HL-60 (cell line): Measurements from ENCODE around the gene CREB5.

Experiments
- DNase-seq, 2 experiments: peaks; one replicate each; pipeline ENCODE4 v3.0.0-alpha.2; 2010 to 2020; ENCODE audit warnings: low read depth in 1 of 2, low spot score in 1 of 2
- H3K27ac ChIP-seq: fragments of 250-450 bp; sonication (Bioruptor Pico); replicated peaks from 2 replicates; pipeline ENCODE4 v1.5.1; 2020; ENCODE audit warnings: mild to moderate bottlenecking, moderate library complexity
- H3K27me3 ChIP-seq: fragments of 250-450 bp; sonication (Bioruptor Pico); 2 replicates; pipeline ENCODE4 v1.5.1; 2021; ENCODE audit warnings: mild to moderate bottlenecking, moderate library complexity; ENCODE audit not compliant: insufficient read depth, poor library complexity, severe bottlenecking
- H3K4me3 ChIP-seq: replicated peaks from 2 replicates; pipeline ENCODE4 v1.5.1; 2011; ENCODE audit warnings: mild to moderate bottlenecking, control low read depth, low read length; ENCODE audit not compliant: insufficient read depth
- GABPA ChIP-seq: IDR thresholded peaks from 2 replicates; pipeline ENCODE4 v1.6.1; 2012; ENCODE audit warnings: low read depth
- POLR2AphosphoS5 ChIP-seq: IDR thresholded peaks from 2 replicates; pipeline ENCODE4 v1.6.1; 2012; ENCODE audit warnings: low read depth
- SPI1 ChIP-seq: IDR thresholded peaks from 2 replicates; pipeline ENCODE4 v1.6.1; 2012; ENCODE audit warnings: low read depth, mild to moderate bottlenecking, borderline replicate concordance
- TF ChIP-seq, protein P1 (sequence below): IDR thresholded peaks from one replicate; pipeline ENCODE4 v1.5.1; 2011; ENCODE audit warnings: low read length, control low read depth, inconsistent platforms; ENCODE audit not compliant: insufficient read depth
- TF ChIP-seq, protein P2 (sequence below): IDR thresholded peaks from 2 replicates; pipeline ENCODE4 v1.6.1; 2012; ENCODE audit warnings: low read depth; ENCODE audit not compliant: insufficient replicate concordance

CREB5 gene

DNA sequence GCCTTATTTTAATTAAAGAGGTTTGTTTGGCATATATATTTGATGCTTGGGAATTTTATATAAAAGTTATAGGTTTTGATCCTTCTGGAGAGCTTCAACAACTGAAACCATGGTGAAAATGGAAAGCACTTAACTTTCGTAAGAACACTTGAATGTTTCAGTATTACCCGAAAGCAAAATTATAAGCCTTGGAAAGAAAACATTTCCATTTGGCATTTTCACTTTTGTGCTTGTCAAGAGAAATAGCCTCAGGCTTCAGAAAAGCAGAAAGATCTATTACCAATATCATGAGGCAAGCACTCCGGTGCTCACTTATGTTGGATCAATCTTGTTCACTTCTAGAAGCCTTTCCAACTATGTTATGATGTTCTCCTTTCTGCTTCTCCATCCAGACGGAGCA is 289.9 kb downstream of the CREB5 start:
- DNase-seq: no peak
- Histone ChIP-seq H3K27me3 (no peaks in the 10 kb centered on the region), H3K4me3 (no peak overlapping the region), H3K27ac (no peak overlapping the region)
- TF ChIP-seq GABPA (no peak), SPI1 (no peak), POLR2AphosphoS5 (no peak)
- TF ChIP-seq, protein P1, sequence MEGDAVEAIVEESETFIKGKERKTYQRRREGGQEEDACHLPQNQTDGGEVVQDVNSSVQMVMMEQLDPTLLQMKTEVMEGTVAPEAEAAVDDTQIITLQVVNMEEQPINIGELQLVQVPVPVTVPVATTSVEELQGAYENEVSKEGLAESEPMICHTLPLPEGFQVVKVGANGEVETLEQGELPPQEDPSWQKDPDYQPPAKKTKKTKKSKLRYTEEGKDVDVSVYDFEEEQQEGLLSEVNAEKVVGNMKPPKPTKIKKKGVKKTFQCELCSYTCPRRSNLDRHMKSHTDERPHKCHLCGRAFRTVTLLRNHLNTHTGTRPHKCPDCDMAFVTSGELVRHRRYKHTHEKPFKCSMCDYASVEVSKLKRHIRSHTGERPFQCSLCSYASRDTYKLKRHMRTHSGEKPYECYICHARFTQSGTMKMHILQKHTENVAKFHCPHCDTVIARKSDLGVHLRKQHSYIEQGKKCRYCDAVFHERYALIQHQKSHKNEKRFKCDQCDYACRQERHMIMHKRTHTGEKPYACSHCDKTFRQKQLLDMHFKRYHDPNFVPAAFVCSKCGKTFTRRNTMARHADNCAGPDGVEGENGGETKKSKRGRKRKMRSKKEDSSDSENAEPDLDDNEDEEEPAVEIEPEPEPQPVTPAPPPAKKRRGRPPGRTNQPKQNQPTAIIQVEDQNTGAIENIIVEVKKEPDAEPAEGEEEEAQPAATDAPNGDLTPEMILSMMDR: no peak
- TF ChIP-seq, protein P2, sequence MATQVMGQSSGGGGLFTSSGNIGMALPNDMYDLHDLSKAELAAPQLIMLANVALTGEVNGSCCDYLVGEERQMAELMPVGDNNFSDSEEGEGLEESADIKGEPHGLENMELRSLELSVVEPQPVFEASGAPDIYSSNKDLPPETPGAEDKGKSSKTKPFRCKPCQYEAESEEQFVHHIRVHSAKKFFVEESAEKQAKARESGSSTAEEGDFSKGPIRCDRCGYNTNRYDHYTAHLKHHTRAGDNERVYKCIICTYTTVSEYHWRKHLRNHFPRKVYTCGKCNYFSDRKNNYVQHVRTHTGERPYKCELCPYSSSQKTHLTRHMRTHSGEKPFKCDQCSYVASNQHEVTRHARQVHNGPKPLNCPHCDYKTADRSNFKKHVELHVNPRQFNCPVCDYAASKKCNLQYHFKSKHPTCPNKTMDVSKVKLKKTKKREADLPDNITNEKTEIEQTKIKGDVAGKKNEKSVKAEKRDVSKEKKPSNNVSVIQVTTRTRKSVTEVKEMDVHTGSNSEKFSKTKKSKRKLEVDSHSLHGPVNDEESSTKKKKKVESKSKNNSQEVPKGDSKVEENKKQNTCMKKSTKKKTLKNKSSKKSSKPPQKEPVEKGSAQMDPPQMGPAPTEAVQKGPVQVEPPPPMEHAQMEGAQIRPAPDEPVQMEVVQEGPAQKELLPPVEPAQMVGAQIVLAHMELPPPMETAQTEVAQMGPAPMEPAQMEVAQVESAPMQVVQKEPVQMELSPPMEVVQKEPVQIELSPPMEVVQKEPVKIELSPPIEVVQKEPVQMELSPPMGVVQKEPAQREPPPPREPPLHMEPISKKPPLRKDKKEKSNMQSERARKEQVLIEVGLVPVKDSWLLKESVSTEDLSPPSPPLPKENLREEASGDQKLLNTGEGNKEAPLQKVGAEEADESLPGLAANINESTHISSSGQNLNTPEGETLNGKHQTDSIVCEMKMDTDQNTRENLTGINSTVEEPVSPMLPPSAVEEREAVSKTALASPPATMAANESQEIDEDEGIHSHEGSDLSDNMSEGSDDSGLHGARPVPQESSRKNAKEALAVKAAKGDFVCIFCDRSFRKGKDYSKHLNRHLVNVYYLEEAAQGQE: no peak

DNA sequence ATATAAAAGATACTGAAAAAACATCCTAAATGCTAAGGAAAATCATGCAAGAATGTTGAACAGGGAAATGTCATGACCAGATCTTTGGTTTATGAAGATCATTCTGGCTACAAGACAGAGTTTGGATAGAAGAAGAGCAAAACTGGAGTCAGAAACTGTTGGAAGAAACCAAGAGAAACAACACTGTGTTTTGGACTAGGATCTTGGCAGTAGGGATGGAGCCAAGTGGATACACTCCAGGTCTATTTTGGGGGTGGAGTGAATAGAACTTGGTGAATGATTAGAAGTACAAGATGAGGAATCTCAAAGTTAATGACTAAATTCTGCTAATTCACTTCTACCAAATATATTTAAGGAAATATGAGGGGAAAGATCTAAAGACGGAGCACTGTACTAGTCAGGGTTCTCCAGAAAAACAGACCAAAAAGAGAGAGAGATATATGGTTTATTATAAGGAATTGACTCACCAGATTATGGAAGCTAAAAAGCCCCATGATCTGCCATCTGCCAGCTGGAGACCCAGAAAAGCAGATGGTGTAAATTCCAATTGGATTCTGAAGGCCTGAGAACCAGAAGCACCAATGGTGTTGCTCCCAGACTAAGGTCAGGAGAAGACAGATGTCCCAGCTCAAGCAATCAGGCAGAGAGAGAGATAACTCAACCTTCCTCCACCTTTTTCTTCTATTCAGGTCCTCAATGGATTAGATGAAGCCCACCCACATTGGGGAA is 290.9 kb downstream of the CREB5 start:
- no peak overlapping the region for H3K27ac ChIP-seq
- DNase-seq: no peak
- no peak overlapping the region for H3K4me3 ChIP-seq
- no peaks in the 10 kb centered on the region for H3K27me3 ChIP-seq
- TF ChIP-seq, protein P1: no peak
- no peak for TF ChIP-seq GABPA
- no peak for TF ChIP-seq SPI1
- TF ChIP-seq, protein P2: no peak
- TF ChIP-seq POLR2AphosphoS5: no peak

DNA sequence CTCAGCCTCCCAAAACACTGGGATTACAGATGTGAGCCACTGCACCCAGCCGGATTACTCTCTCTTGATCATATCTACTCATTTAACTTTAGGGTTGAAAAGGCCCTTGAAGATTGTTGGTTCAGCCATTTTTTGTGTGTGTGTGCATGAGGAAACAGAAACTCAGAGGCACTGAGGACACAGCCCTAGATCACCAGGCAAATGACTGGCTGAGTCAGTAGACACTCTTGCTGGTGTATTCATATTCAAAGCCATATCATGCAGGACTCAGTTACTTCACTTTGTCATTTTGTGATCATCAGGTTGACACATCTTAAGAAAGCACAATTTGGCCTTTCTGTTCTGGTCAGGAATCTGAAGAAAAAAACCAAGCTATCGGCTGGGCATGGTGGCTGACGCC is 292.4 kb downstream of the CREB5 start:
- TF ChIP-seq SPI1 (no peak), GABPA (no peak), POLR2AphosphoS5 (no peak)
- TF ChIP-seq, protein P2: no peak
- TF ChIP-seq, protein P1: no peak
- Histone ChIP-seq H3K27ac (no peak overlapping the region), H3K27me3 (no peaks in the 10 kb centered on the region), H3K4me3 (no peak overlapping the region)
- no peak for DNase-seq
